Fibroblast of skin of back (primary cell): Measurements from ENCODE around the gene MRPL53.
"Not testable (repeated sequence)": the region's sequence is repeated elsewhere in the genome, so short reads cannot be mapped to it uniquely, and the experiment has no call there.

Experiments used
- DNase-seq: peaks from one replicate; pipeline ENCODE4 v3.0.0-alpha.2; 2013

Gene MRPL53

GRCh38 chr2:74481961-74482800, 9.7 kb upstream of the MRPL53 start:
- DNase-seq: no peak

- DNase-seq: no peak
Measured at GRCh38 chr2:74481431-74481830, 9.0 kb upstream of the MRPL53 start.

GRCh38 chr2:74474899-74475298, 2.4 kb upstream of the MRPL53 start:
- DNase-seq: no peak

GRCh38 chr2:74474481-74474880, 2.0 kb upstream of the MRPL53 start:
- DNase-seq: no peak

DNA sequence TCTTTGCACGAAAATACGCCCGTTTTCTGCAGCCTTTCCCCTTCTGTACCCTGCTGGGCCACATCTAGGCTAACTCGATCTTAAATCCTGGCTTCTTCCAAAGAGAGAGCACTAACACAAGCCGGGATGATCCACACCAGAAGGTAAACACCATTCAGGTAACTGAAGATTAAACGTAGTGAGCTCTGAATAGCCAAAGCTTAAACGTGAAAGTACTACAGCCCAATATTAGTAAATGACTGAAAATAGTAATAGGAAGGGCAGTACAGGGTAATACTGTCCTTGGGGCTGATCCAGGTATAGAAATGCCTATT, 422 bp upstream of the MRPL53 start:
- DNase-seq: no peak

DNA sequence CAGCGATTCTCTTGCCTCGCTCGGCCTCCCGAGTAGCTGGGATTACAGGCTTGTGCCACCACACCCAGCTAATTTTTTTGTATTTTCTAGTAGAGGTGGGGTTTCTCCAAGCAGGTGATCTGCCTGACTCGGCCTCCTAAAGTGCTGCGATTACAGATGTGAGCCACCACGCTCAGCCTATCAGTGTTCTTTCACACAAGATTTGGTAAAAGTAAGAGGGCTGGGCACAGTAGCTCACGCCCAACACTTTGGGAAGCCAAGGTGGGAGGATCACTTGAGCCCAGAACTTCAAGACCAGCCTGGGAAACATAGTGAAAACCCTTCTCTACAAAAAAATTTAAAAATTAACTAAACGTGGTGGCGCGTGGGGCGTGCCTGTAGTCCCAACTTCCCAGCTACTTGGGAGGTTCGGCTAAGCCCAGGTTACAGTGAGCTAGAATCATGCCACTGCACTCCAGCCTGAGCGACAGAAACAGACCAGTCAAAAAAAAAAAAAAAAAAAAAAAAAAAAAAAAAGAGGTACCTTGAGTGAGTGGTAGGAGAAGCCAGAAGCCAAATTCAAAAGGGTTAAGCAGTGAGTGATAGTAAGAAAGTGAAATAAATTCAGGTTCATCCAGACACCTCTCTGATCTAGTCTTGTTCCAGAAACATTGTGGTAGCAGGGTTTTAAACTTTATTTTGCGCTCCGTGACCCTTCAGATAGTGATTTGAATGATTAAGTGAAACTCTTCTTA, 981 bp downstream of the MRPL53 start:
- DNase-seq: no peak

- not testable (repeated sequence) for DNase-seq
Measured at GRCh38 chr2:74470742-74471141, 1.7 kb downstream of the MRPL53 start.

- no peak for DNase-seq
Measured at GRCh38 chr2:74464406-74464805, 8.1 kb downstream of the MRPL53 start.

- DNase-seq: no peak
Measured at GRCh38 chr2:74462786-74463105, 9.7 kb downstream of the MRPL53 start.

DNA sequence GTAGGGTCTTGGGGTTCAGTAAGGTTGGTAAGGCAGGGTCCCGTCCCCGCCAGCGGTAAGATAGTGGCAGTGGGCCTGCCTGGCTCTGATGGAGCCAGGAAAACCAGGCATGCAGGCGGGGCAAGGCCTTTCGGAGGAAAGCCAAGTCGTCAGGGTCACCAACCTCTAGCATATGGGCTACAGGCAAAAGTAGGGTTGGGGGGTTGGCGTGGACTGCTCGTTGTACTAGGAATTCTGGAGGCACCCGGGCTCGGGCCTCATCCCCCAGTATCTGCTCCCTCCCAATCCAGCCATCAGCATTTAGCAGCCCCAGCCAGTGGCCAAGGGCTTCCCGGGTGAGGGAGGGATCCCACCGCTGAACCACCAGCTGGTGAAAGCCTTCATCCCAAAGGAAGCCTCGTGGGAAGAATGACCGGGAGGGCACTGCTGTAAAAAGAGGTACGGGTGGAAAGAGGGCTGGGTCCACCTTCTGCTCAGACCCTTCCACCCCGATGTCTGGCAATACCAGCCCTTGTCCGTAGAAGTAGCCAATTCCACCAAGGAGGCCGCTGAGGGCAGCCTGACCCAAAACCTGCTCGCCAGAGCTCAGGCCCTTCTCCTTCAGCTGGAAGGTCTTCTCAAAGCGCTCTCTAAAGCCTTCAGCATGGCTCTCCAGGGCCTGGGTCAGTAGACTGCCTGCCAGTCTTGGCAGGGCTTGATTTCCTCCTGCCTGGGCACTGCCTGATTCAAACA, 10.3 kb downstream of the MRPL53 start:
- no peak for DNase-seq

GRCh38 chr2:74461187-74462053, 11.1 kb downstream of the MRPL53 start:
- no peak for DNase-seq

- DNase-seq: not testable (repeated sequence)
Measured at GRCh38 chr2:74460187-74460586, 12.3 kb downstream of the MRPL53 start.

GRCh38 chr2:74459503-74460118, 12.9 kb downstream of the MRPL53 start:
- not testable (repeated sequence) for DNase-seq

DNA sequence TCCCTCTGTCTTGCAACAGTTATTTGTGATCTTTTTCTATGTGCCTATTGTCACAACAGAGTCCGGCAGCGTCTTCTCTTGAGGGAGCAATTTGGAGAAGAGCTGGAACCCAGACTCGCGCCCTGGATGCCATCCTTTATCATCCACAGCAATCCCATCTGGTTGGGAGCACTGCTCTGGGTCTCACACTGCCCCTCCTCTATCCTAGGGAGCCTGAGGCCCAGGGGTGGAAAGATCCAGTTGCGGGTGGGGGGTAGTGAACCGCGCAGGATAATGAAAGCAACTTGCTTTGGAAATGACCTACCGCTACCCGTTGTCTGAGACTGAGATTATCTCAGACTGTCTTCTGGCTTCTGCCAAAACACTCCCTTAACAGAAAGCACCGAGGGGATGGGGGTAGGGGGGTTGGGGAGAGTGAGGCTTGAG, 13.5 kb downstream of the MRPL53 start:
- DNase-seq: no peak

DNA sequence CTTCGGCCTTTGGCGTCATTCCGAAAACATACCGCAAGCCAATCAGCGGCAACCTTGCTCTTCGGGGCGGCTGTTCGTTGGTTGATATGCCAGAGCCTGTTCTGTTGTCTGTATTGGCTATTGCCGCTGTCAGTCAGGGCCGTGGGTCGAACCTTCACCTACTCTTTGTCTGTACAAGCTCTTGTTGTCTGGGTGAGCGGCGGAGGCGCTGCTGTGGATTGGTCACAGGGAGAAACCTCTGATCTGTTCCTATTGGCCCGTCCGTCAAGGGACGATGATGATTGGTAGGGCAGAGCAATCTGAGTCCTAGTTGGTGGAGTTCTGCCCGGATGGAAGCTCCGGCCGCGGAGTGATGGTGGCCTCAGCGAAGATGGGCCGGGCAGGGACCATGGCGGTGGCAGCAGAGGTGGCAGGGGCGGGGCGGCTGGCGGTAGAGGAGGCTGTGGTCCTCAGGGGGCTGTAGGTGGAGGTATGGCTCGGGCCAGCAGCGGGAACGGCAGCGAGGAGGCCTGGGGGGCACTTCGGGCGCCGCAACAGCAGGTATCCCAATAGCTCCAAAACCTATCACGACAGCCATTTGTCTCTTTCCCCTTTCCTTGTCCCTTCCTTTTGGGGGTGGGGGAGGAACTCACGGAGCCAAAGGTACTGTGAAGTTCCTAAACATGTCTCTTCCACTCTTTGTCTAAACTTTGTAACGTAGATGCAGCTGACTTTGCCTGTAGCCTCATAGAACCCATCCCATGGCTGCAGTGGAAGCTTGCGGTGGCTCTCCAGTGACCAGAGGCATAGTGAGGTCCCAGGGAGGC, 14.1 kb downstream of the MRPL53 start, which contains the start of gene WBP1:
Gene WBP1 (plus strand): TSS at position 307 of the 806 bp plus-strand sequence. CDS start 165 bp downstream, at position 472.
- DNase-seq: peak; percentile 100

- peak; percentile 35 for DNase-seq
Measured at GRCh38 chr2:74457549-74458131, 14.8 kb downstream of the MRPL53 start.

GRCh38 chr2:74457129-74457548, 15.3 kb downstream of the MRPL53 start:
- no peak for DNase-seq

DNA sequence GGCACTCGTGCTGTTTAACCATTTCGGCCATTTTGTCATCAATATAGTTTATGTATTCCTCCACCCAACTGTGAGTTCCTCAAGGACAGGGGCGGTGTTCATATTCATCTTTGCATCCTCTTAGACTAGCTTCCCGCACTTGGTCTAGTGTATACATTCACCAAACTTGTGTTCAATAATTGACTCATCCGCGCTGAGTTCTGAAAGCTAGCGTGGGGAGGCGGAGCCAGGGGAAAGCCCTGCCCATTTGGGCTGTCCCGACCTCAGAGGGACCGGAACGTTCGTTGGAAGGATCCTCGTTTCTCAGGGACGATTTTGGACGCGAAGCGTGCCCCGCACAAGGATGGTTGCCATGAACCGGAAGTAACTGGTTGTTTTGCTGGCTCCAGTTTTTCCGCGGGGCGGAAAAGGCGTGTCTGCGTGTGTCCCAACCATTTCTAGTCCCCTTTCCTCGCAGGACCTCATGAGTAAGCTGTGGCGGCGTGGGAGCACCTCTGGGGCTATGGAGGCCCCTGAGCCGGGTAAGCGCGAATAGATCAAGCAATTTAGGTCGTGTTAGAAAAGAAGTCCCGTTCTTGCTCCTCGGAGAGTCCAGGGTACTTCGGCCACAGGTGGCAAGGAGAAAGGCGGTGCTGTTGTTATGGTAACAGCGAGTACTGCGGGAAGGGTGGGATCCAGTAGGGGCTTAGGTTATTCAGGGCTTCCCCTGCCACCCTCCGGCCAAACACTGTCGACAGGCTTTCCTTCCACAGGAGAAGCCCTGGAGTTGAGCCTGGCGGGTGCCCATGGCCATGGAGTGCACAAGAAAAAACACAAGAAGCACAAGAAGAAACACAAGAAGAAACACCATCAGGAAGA, 17.6 kb downstream of the MRPL53 start, which contains the start of gene INO80B:
Gene INO80B (plus strand): TSS at position 434 of the 858 bp plus-strand sequence. CDS start 30 bp downstream, at position 464.
- DNase-seq: peak; percentile 97

- no peak for DNase-seq
Measured at GRCh38 chr2:74450570-74451190, 21.8 kb downstream of the MRPL53 start.
